ENCODE measurements around the gene ABCA2. TPM values are rescaled to one million over a fixed set of nuclear protein-coding genes. Genes with fewer than 3 reads are reported as not detected.
A peak's percentile ranks its signal among the peaks of the same experiment; 100 is the strongest.

Gene ABCA2
- total and polyA plus RNA-seq, 9 of the 15 experiments (the other 6 are each of a cell fraction or from before 2014, with no cell fraction given): 0.69 to 16.3 (median 6.1) TPM; not detected in 2

- no peak for TF ChIP-seq ZNF518B (CRISPR knock-in tag; IDR thresholded peaks at IDR 0.05)
- TF ChIP-seq RFX7 (CRISPR knock-in tag; IDR thresholded peaks at IDR 0.05): no peak
- no peak for TF ChIP-seq PHTF2 (CRISPR knock-in tag; IDR thresholded peaks at IDR 0.05)
- TF ChIP-seq STAT5B (CRISPR knock-in tag; IDR thresholded peaks at IDR 0.05): no peak
- no peak for TF ChIP-seq HDAC8 (tag; IDR thresholded peaks at IDR 0.05)
- no peak for TF ChIP-seq ZNF24 (IDR thresholded peaks at IDR 0.05)
- TF ChIP-seq CHD2 (IDR thresholded peaks at IDR 0.05; ENCODE audit: low read depth, low read length): no peak
- peak; percentile 86; the same call in 1 of the 2 replicates for TF ChIP-seq E2F1 (CRISPR knock-in tag; IDR thresholded peaks at IDR 0.05)
- no peak for TF ChIP-seq ZNF644 (tag; IDR thresholded peaks at IDR 0.05; ENCODE audit: low read depth)
- no peak for TF ChIP-seq ZC3H4 (CRISPR knock-in tag; IDR thresholded peaks at IDR 0.05; ENCODE audit: borderline replicate concordance)
- TF ChIP-seq ZKSCAN1 (IDR thresholded peaks at IDR 0.05; ENCODE audit: low read depth, low read length): no peak
- no peak for TF ChIP-seq ZNF584 (CRISPR knock-in tag; IDR thresholded peaks at IDR 0.05; ENCODE audit: low read depth)
- TF ChIP-seq ZNF133 (CRISPR knock-in tag; IDR thresholded peaks at IDR 0.05): no peak
- TF ChIP-seq RERE (CRISPR knock-in tag; IDR thresholded peaks at IDR 0.05; ENCODE audit: borderline replicate concordance): no peak
- TF ChIP-seq PCBP2 (IDR thresholded peaks at IDR 0.05; ENCODE audit: low read depth, low read length, poor library complexity, severe bottlenecking): no peak
- no peak for TF ChIP-seq ZNF212 (CRISPR knock-in tag; IDR thresholded peaks at IDR 0.05)
- TF ChIP-seq MEF2D (tag; conservative IDR thresholded peaks at IDR 0.05; ENCODE audit: low read depth): no peak
Measured at GRCh38 chr9:136991993-136992818, 35.8 kb downstream of the ABCA2 start, which contains the start of gene PAXX (continued).
